Measurements from ENCODE around the gene FTSJ1.

Gene FTSJ1

GRCh38 chrX:48496660-48497059 lies 20.7 kb downstream of the FTSJ1 start:
- no peak for DNase-seq (ENCODE audit: extremely low read depth, low read depth)

DNA sequence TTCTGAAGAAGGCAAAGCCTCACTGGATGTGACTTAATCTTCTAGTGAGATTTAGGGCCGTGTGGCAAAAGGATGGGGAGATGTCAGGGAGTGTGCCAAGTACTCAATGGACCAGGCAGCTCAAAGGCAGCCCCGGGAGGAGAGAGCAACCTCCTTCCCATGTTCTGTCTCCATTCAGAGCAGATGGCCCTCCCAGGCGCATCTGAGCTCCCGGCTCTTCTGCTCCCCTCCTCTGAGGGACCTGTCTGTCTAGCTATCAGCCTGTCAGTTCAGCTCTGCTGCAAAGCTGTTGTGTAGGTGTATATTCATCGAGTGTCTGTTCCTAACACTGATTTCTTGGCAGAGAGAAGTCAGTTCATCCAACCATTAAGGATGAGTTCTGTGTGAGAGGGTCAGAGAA lies 21.9 kb downstream of the FTSJ1 start:
- TF ChIP-seq, protein P1, sequence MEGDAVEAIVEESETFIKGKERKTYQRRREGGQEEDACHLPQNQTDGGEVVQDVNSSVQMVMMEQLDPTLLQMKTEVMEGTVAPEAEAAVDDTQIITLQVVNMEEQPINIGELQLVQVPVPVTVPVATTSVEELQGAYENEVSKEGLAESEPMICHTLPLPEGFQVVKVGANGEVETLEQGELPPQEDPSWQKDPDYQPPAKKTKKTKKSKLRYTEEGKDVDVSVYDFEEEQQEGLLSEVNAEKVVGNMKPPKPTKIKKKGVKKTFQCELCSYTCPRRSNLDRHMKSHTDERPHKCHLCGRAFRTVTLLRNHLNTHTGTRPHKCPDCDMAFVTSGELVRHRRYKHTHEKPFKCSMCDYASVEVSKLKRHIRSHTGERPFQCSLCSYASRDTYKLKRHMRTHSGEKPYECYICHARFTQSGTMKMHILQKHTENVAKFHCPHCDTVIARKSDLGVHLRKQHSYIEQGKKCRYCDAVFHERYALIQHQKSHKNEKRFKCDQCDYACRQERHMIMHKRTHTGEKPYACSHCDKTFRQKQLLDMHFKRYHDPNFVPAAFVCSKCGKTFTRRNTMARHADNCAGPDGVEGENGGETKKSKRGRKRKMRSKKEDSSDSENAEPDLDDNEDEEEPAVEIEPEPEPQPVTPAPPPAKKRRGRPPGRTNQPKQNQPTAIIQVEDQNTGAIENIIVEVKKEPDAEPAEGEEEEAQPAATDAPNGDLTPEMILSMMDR (IDR thresholded peaks at IDR 0.05; ENCODE audit: low read depth, low read length, missing control alignments), result no peak
- no peak for DNase-seq (ENCODE audit: extremely low read depth, low read depth)
- no peak overlapping the region for H3K4me3 ChIP-seq (replicated peaks; ENCODE audit: low read depth, low read length)

More at GRCh38 chrX:48496660-48497059, 20.7 kb downstream of the FTSJ1 start:
- TF ChIP-seq, protein P1 (IDR thresholded peaks at IDR 0.05; ENCODE audit: low read depth, low read length, missing control alignments), result no peak
- H3K4me3 ChIP-seq (replicated peaks; ENCODE audit: low read depth, low read length), result no peak overlapping the region

GRCh38 chrX:48498374-48498809 lies 22.4 kb downstream of the FTSJ1 start:
- no peak overlapping the region for H3K4me3 ChIP-seq (replicated peaks; ENCODE audit: low read depth, low read length)
- no peak for DNase-seq (ENCODE audit: extremely low read depth, low read depth)
- TF ChIP-seq, protein P1 (IDR thresholded peaks at IDR 0.05; ENCODE audit: low read depth, low read length, missing control alignments), result no peak

DNA sequence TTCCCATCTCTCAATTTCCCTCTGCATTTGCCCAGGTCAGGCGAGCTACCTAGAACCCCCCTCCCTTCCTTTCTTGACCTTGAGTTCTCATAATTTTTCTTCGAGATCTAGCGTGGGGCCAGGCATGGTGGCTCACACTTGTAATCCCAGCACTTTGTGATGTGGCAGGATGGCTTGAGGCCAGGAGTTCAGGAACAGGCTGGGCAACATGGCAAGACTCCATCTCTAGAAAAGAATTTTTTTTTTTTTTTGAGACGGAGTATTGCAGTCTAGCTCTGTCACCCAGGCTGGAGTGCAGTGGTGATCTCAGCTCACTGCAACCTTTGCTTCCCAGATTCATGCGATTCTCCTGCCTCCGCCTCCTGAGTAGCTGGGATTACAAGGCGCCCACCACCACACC lies 28.3 kb downstream of the FTSJ1 start:
- no peak overlapping the region for H3K4me3 ChIP-seq (replicated peaks; ENCODE audit: low read depth, low read length)
- TF ChIP-seq, protein P1 (IDR thresholded peaks at IDR 0.05; ENCODE audit: low read depth, low read length, missing control alignments), result no peak
- no peak for DNase-seq (ENCODE audit: extremely low read depth, low read depth)

GRCh38 chrX:48505481-48505880 lies 29.5 kb downstream of the FTSJ1 start:
- TF ChIP-seq, protein P1 (IDR thresholded peaks at IDR 0.05; ENCODE audit: low read depth, low read length, missing control alignments), result no peak
- no peak for DNase-seq (ENCODE audit: extremely low read depth, low read depth)
- no peak overlapping the region for H3K4me3 ChIP-seq (replicated peaks; ENCODE audit: low read depth, low read length)

GRCh38 chrX:48507246-48507645 lies 31.2 kb downstream of the FTSJ1 start:
- no peak for DNase-seq (ENCODE audit: extremely low read depth, low read depth)
- TF ChIP-seq, protein P1 (IDR thresholded peaks at IDR 0.05; ENCODE audit: low read depth, low read length, missing control alignments), result no peak
- no peak overlapping the region for H3K4me3 ChIP-seq (replicated peaks; ENCODE audit: low read depth, low read length)
